HG03135 (cell line): ENCODE measurements around the gene MARF1.
"Not testable (repeated sequence)": the region's sequence is repeated elsewhere in the genome, so short reads cannot be mapped to it uniquely, and the experiment has no call there.

Experiments used
- ATAC-seq: cut with Tn5 transposase; IDR thresholded peaks from one replicate; pipeline ENCODE4 v1.9.1; 2021; ENCODE audit warnings: mild to moderate bottlenecking, moderate library complexity; ENCODE audit not compliant: unreplicated experiment

Gene MARF1

GRCh38 chr16:15621889-15622288 is 21.1 kb downstream of the MARF1 start:
- no peak for ATAC-seq

DNA sequence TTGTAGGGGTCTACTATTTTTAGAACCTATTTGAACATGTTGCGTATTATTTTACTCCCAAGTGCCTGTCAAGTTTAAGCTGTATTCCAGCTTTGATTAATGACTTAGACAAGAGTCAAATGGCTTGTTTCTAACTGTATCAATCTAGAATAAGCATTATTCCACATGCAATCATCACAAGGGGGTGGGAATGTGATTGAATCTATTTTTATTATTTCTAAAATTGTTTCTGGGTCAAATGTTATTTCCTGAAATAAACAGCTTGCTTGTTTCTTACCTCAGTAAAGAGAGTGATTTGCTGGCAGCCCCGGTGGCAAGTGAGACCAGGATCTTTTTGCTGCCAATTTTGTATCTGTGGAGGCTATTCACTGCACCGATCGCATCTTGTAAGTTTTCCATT is 21.5 kb downstream of the MARF1 start:
- no peak for ATAC-seq

DNA sequence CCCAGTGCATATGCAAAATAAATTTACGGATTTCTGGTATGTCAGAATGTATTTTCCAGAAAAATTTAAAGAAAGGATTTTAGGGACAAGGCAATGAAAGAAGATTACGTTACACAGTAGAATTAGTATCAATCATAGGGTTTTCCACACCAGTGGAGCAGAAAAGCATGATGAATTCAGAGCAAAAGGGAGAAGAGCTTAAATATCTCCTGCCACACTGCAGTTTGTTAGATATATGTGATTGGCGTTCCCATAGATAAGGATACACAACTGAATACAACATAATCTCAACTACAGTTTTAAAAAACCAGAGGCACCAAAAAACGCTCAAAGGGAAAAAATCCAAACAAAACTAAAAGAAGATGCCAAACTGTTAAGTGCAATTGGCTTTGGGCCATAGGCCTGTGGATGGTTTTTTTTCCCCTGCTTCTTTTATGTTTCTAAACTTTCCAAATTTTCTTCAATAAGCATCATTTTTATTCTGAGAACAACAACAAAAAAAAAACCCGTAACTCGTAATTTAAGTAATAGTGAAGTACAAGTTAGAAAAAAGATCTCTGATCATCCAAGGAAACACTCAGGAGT is 22.3 kb downstream of the MARF1 start:
- no peak for ATAC-seq

- ATAC-seq, result no peak
Measured at GRCh38 chr16:15618392-15618791, 24.6 kb downstream of the MARF1 start.

DNA sequence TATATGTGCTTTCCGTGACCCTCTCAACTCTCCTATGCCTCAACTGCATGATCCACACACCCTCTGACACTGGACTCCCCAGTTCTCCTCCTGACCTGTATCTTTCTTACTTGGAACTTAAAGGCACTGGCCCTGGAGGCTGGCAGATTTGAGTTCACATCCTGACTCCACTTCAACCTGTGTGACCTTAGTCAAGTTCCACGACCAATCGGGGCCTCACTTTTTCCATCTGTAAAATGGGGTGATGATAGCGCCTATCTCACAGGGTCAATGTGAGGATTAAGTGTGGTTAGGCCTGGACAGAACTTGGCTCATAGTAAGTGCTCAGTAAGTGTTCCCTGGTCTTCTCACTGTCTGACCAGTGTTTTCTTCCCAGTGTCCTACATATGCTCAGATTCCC is 25.1 kb downstream of the MARF1 start:
- ATAC-seq, result no peak

DNA sequence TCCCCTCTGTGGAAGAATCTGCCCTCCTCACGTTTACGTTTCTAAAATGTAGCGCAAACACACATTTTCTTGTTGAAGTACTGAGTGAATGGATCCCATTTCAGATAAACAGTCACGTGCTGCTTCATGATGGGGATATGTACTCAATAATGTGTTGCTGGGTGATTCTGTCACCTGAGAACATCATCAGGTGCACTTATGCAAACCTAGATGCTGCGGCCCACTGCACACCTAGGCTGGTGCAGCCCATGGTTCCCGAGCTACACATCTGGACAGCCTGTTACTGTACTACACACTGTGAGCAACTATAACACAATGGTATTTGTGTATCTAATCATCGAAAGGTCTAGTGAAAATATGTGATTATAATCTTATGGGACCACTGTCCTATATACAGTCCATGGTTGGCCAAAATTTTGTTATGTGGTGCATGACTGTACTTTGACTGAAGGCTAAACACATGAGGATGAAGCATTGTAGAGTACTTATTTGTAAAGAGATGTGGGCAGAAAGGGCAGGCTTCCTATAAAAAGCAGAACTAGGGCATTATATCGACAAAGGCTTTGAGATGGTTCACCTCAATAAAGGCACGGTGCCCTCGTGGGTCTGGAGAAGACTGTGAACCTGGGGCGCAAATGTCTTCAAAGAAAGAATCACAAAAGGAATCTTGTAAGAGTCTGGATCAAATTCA is 26.3 kb downstream of the MARF1 start:
- ATAC-seq, result no peak

DNA sequence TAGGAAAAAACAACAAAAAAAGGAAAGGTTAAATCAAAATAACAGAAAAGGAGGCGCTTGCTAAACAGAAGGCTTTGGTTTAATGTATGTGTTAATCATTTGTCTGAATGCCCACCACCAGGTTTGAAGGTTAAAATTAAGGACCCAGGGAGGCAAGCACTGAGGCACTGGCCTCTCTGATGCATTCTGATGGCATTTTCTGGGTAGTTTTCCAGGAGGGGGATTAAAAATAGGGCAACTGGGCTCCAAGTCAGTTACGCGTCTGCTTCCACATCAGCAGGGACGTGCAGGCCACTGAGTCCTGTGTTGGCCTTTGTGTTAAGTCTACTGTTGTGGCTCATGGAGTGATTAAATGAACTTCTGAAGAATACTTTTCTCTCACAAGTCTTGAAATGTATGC is 26.9 kb downstream of the MARF1 start:
- ATAC-seq, result no peak

DNA sequence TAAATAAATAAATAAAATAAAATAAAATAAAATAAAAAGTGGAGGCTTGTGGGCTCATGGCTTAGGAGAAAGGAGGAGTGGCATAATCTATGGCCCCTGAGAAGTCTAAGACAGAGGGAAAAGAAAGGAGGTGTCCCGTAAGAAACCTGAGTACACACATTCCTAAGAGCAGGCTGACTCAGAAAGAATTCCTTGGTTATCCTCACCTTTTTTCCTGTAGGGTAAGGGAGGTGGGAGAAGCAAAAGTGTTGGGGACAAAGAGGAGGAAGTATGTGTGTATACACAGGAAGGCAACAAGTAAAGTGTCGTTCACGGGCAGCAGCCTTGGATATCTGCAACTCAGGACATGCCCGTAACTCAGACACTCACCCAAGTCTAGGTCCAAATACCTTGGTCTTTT is 29.3 kb downstream of the MARF1 start:
- ATAC-seq, result no peak

DNA sequence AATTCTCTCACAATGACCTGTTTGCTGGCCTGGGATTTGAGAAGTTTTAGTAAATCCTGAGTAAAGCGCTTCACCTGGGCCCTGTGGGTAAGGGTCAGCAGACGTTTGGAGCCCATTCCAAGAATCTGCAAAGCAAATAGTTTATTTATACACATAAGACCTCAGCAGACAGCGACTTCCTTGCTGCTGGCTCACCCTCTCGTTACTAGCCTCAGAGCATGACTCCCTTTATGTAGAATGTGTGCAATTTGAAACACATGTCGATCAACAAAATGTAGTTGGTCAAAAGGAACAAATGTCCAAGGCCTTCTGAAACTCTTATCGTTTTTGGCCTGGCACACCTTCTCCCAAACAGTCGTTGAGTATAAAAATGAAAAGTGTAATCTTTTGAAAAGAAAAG is 31.3 kb downstream of the MARF1 start:
- ATAC-seq, result no peak

- ATAC-seq, result no peak
Measured at GRCh38 chr16:15610369-15610871, 32.5 kb downstream of the MARF1 start.

GRCh38 chr16:15609286-15609649 is 33.7 kb downstream of the MARF1 start:
- no peak for ATAC-seq

DNA sequence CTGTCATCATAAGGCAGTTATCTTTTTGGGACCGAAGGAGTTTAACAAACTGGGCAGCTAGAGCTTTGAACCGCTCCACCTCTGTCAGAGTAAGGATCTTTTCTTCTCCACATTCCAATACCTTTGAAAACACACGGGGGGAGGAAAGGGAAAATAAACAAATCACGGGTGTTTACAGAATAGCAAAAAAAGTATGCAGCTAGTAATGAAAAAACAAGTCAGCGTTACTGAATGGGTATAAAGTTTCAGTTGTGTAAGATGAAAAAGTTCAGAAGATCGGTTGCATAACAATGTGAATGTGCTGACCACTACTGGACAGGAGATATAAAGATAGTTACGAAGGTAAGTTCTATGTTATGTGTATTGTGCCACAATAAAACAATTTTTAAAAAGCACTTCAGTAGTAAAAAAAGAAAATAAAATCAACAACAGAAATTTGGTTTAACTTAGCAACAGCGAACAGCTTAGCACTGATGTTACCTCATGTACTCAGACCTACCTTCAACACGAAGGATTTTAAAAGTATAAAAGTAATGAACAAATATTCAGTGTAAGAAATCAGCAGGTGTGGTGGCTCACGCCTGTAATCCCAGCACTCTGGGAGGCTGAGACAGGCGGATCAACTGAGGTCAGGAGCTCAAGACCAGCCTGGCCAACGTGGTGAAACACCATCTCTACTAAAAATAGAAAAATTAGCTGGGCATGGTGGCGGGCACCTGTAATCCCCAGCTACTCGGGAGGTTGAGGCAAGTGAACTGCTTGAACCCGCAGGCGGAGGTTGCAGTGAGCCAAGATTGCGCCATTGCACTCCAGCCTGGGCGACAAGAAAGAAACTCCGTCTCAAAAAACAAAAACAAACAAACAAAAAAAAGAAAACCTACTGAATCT is 34.3 kb downstream of the MARF1 start:
- ATAC-seq, result no peak

- no peak for ATAC-seq
Measured at GRCh38 chr16:15607700-15608396, 35.1 kb downstream of the MARF1 start.

GRCh38 chr16:15607221-15607699 is 35.7 kb downstream of the MARF1 start:
- not testable (repeated sequence) for ATAC-seq

GRCh38 chr16:15606518-15607220 is 36.3 kb downstream of the MARF1 start:
- no peak for ATAC-seq

DNA sequence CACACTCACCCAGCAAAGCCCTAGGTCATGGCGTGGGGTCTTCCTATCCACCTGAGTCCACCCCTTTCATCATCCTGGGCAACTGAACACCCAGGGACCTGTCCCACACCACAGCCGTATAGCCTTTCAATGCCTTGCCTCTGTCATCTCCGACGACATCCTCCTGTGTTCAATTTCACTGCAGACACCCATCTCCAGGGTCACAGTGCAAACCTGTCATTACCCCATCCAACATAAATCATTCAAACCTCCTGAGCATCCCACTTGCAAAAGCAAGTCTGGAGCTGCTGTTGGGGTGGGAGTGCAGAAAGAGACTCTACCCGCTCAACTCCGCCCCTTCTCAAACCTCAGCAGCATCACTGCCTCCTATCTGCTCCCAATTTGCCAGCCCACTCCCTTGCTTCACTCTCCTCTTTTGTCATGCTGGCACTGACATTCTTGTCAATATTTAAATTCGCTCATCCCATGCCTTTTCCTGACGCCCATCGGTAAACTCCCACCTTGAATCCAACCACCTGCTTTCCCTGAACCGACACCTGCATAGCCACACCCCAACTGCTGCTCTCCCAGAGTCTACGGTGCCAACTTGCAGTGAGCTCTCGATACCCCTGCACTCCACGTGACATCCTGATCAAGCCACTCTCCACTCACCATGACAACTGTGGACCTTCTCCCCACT is 37.0 kb downstream of the MARF1 start:
- no peak for ATAC-seq

GRCh38 chr16:15604460-15605440 is 38.2 kb downstream of the MARF1 start:
- no peak for ATAC-seq

DNA sequence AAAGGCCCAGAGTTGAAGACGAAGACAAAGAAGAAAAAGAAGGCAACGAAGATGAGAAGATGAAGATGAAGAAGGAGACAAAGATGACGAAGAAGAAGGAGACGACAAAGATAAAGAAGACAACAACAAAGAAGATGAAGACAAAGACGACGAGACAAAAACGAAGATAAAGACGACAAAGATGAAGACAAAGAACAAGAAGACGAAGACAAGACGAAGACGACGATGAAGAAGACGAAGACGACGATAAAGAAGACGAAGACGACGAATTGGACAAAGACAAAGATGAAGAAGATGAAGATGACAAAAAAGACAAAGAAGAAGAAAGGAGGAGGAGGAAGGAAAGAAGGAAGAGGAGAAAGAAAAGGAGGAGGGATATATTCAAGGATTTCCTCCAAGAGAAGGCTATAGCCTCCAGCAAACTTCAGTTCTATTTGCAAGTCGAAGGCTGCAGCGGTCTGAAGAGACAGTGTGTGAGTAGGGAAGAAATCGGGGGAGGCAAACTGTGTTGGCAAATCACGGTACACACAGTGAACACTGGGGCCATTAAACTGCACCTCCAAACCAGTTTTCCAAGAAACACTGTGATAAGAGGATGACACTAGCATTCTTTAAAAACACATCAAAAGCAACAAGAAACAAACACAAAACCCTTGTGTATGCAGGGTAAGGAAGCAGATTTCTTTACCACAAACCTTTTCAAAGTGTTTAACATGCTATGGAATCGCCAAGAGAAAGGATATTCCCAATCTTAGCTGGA is 40.5 kb downstream of the MARF1 start:
- ATAC-seq, result no peak
